Fibroblast of lung (primary cell): ENCODE results near the gene FGF3. TPM values are rescaled to one million over a fixed set of nuclear protein-coding genes. Genes with fewer than 3 reads are reported as not detected.

Experiments
- DNase-seq, 2 donors: peaks; one replicate each; pipeline versions ENCODE4 v3.0.0 to v3.0.0-alpha.2; 2010; ENCODE audit warnings: low read depth in 2 of 2
- H2AFZ ChIP-seq: 2 replicates; pipeline ENCODE4 v1.5.1; 2012; ENCODE audit warnings: low read length, control low read depth, inconsistent platforms
- H3K27ac ChIP-seq: 2 replicates; pipeline ENCODE4 v1.5.1; 2011; ENCODE audit warnings: low read length, control low read depth; ENCODE audit not compliant: insufficient read depth
- H3K27me3 ChIP-seq: 2 replicates; pipeline ENCODE4 v1.5.1; 2011; ENCODE audit warnings: mild to moderate bottlenecking, low read length; ENCODE audit not compliant: control insufficient read depth, insufficient read depth
- H3K36me3 ChIP-seq: 2 replicates; pipeline ENCODE4 v1.5.1; 2011; ENCODE audit warnings: low read length; ENCODE audit not compliant: control insufficient read depth, insufficient read depth
- H3K4me1 ChIP-seq: 2 replicates; pipeline ENCODE4 v1.5.1; 2011; ENCODE audit warnings: low read length; ENCODE audit not compliant: control insufficient read depth, insufficient read depth; ENCODE audit errors: extremely low read depth
- H3K4me2 ChIP-seq: 2 replicates; pipeline ENCODE4 v1.5.1; 2011; ENCODE audit warnings: low read length, control low read depth; ENCODE audit not compliant: insufficient read depth; ENCODE audit errors: extremely low read depth
- H3K4me3 ChIP-seq, 4 experiments: fragments of 200-600 bp in 1 of 4; sonication (generic) in 1 of 4; replicated peaks in 1 of 4; 2 replicates each; pipeline ENCODE4 v1.5.1; 2011 to 2016; ENCODE audit warnings: low read length in 4 of 4, low read depth in 3 of 4, mild to moderate bottlenecking in 3 of 4, control low read depth in 2 of 4, inconsistent platforms in 1 of 4, mixed read lengths in 1 of 4; ENCODE audit not compliant: insufficient read depth in 1 of 4; ENCODE audit errors: control extremely low read depth in 1 of 4
- H3K79me2 ChIP-seq: 2 replicates; pipeline ENCODE4 v1.5.1; 2012; ENCODE audit warnings: mild to moderate bottlenecking, low read length, inconsistent platforms; ENCODE audit not compliant: control insufficient read depth, insufficient read depth
- H3K9ac ChIP-seq: 2 replicates; pipeline ENCODE4 v1.5.1; 2011; ENCODE audit warnings: mild to moderate bottlenecking, low read length, control low read depth; ENCODE audit not compliant: insufficient read depth
- H3K9me3 ChIP-seq: 2 replicates; pipeline ENCODE4 v1.5.1; 2012; ENCODE audit warnings: low read depth, low read length; ENCODE audit not compliant: control insufficient read depth, insufficient read depth
- H4K20me1 ChIP-seq: 2 replicates; pipeline ENCODE4 v1.5.1; 2011; ENCODE audit warnings: low read length; ENCODE audit not compliant: control insufficient read depth, insufficient read depth; ENCODE audit errors: extremely low read depth
- EZH2 ChIP-seq: IDR thresholded peaks from 2 replicates; pipeline ENCODE4 v1.5.1; 2012; ENCODE audit warnings: low read length, control low read depth, mild to moderate bottlenecking; ENCODE audit errors: missing control alignments
- polyA minus RNA-seq: library from RNA; depleted of rRNA, polyadenylated mRNA; stranded (reverse); fragments of >200 nt; gene quantifications from 2 replicates; pipeline ENCODE4 v1.2.3, GENCODE V29; 2011; ENCODE audit warnings: low replicate concordance
- polyA plus RNA-seq, 2 donors: library from polyadenylated mRNA; depleted of rRNA in 1 of 2; stranded (reverse) in 1 of 2; unstranded in 1 of 2; fragments of >200 nt; gene quantifications; 2 replicates each; pipeline ENCODE4 v1.2.1, GENCODE V29; 2011 to 2012; ENCODE audit warnings: missing spikeins in 1 of 2
- total RNA-seq: library from RNA; depleted of rRNA; stranded (reverse); fragments of >200 nt; gene quantifications from 2 replicates; pipeline ENCODE4 v1.2.1, GENCODE V29; 2014
- TF ChIP-seq, protein P1 (sequence below), 2 donors: IDR thresholded peaks in 1 of 2; conservative IDR thresholded peaks in 1 of 2; 1 replicate in 1 of 2; 2 replicates in 1 of 2; pipeline ENCODE4 v1.5.1; 2011 to 2012; ENCODE audit warnings: low read length in 2 of 2, control low read depth in 1 of 2, inconsistent platforms in 1 of 2, low read depth in 1 of 2, mild to moderate bottlenecking in 1 of 2

FGF3 gene
- total RNA-seq (not detected in 2 replicates), polyA plus RNA-seq (not detected in 2 replicates), polyA minus RNA-seq (not detected in 2 replicates)
- not detected in 2 replicates for polyA plus RNA-seq (2012)

DNA sequence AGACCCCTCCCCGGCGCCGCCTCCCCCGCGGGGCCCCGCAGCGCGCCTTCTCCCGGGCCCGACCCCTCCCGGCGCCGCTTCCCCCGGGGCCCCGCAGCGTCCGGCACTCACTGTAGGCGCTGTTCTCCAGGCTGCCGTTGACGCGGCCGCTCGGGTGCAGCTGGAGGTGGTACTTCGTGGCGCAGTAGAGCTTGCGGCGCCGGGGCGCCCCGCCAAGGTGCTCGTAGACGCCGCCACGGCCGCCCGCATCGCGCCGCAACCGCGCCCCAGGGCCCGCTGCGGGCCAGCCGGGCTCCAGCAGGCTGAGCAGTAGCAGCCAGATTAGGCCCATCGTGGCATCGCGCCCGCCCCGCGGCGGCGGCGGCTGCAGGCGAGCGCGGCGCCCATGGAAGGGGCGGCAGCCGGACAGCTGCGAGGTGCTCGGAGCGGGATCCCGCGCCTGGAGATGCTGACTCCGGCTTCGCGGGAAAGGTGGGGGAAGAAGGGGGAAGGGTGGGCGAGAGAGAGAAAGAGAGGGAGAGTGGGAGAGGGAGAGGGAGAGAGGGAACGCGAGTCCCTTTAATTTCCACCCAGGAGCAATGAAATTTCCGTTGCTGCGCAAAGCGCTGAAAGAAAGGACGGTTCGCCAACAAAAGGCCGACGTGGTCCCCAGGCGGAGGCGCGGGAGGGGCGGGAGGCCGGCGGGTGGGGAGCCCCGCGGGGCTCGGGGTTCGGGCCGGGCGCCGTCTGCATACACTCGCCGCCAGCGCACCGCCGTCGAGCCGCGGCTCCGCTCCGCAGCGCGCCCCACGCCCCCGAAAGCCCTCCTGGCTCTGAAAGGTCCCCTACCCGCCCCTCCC lies at the start of gene FGF3:
TSS of gene FGF3 (minus strand) at position 814 of the 839 bp plus-strand sequence. CDS start at position 331, 483 bp downstream.
- no peaks in the 10 kb centered on the region for H4K20me1 ChIP-seq
- H3K4me1 ChIP-seq: no peaks in the 10 kb centered on the region
- no peak within 1 kb of the TSS for H3K4me3 ChIP-seq
- no peak within 1 kb of the TSS for H3K9ac ChIP-seq
- no peaks in the 10 kb centered on the region for H3K79me2 ChIP-seq
- DNase-seq: no peak
- no peak within 1 kb of the TSS for H3K4me2 ChIP-seq
- peak; percentile 22 for TF ChIP-seq EZH2
- TF ChIP-seq, protein P1, sequence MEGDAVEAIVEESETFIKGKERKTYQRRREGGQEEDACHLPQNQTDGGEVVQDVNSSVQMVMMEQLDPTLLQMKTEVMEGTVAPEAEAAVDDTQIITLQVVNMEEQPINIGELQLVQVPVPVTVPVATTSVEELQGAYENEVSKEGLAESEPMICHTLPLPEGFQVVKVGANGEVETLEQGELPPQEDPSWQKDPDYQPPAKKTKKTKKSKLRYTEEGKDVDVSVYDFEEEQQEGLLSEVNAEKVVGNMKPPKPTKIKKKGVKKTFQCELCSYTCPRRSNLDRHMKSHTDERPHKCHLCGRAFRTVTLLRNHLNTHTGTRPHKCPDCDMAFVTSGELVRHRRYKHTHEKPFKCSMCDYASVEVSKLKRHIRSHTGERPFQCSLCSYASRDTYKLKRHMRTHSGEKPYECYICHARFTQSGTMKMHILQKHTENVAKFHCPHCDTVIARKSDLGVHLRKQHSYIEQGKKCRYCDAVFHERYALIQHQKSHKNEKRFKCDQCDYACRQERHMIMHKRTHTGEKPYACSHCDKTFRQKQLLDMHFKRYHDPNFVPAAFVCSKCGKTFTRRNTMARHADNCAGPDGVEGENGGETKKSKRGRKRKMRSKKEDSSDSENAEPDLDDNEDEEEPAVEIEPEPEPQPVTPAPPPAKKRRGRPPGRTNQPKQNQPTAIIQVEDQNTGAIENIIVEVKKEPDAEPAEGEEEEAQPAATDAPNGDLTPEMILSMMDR (conservative IDR thresholded peaks at IDR 0.05 in 1 of 2, IDR thresholded peaks at IDR 0.05 in 1 of 2; ENCODE audit: low read depth in 1 of 2, low read length in 2 of 2): no peak
- H3K36me3 ChIP-seq: no peaks in the 10 kb centered on the region
- H2AFZ ChIP-seq: no peak within 1 kb of the TSS
- H3K9me3 ChIP-seq: no peaks in the 10 kb centered on the region
- H3K27ac ChIP-seq: no peak within 1 kb of the TSS
- peaks cover 43% of the 10 kb centered on the region for H3K27me3 ChIP-seq

DNA sequence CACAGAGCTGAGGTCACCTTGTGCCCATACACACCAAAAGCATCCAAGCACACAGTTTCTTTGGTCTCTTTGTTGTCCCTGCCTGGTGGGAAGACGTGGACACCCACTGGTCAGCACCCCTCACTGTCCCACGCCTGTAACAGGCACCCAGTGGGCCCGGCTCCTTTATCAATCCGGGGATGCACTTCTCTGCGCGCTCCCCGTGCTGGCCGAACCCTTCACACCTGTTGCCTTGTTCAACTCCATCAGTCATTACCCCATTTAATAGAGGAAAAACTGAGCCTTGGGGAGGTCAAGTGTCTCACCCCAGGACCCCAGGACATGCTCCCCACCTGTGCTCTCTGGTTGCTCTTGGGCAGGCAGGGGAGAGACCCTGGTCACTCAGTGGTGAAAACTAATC lies 49.7 kb upstream of the FGF3 start:
- DNase-seq: no peak
- no peak overlapping the region for H3K27ac ChIP-seq
- H3K27me3 ChIP-seq: no peaks in the 10 kb centered on the region
- H3K9ac ChIP-seq: no peak overlapping the region
- no peak overlapping the region for H3K4me2 ChIP-seq
- H3K36me3 ChIP-seq: no peaks in the 10 kb centered on the region
- H2AFZ ChIP-seq: no peak overlapping the region
- H3K79me2 ChIP-seq: no peaks in the 10 kb centered on the region
- no peak for TF ChIP-seq EZH2
- TF ChIP-seq, protein P1 (conservative IDR thresholded peaks at IDR 0.05 in 1 of 2, IDR thresholded peaks at IDR 0.05 in 1 of 2; ENCODE audit: low read depth in 1 of 2, low read length in 2 of 2): no peak
- no peaks in the 10 kb centered on the region for H3K9me3 ChIP-seq
- no peaks in the 10 kb centered on the region for H4K20me1 ChIP-seq
- no peak overlapping the region for H3K4me3 ChIP-seq
- H3K4me1 ChIP-seq: no peaks in the 10 kb centered on the region

DNA sequence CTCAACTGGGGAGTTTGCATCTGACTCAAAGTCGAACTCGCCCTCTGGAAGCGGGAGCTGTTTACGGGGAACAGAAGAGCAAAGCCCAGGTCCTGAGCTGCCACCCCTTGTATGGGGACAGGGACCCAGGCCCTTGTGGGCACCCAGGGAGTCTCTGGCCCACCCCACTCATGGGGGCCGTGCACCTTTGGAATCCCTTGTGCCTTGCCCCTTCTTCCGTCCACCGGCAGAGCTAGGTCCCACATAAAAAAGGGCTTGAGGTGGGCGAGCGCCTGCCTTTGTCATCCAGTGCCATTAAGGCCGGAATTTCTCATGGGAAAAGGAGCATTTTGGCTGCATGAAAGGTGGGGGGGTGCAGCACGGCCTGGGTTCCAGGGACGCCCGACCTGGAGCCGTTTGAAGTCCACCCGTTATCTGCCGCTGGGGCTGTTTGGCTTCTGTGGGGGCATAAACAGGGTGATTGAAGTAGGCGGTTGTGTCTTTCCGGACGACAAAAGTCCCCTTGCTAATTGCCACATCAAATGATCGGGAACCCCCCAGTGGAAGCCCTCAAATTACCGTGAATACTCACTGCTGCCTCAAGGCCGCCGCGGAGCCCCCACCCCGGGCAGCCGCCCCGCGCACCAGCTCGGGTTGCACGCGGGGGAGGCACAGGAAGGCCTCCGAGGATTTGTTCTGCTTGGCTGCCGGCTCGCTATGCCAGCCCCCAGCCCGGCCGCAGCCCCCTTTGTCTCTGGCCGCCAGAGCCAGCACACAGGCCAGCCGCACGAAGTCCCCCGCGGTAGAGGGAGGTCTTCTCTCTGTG lies 49.0 kb upstream of the FGF3 start:
- no peak overlapping the region for H3K9ac ChIP-seq
- no peak overlapping the region for H3K27ac ChIP-seq
- no peaks in the 10 kb centered on the region for H3K36me3 ChIP-seq
- peak in 1 of 2 donors; percentile 15 for DNase-seq
- no peak for TF ChIP-seq EZH2
- TF ChIP-seq, protein P1 (conservative IDR thresholded peaks at IDR 0.05 in 1 of 2, IDR thresholded peaks at IDR 0.05 in 1 of 2; ENCODE audit: low read depth in 1 of 2, low read length in 2 of 2): no peak
- H4K20me1 ChIP-seq: no peaks in the 10 kb centered on the region
- H3K4me1 ChIP-seq: no peaks in the 10 kb centered on the region
- no peaks in the 10 kb centered on the region for H3K79me2 ChIP-seq
- no peaks in the 10 kb centered on the region for H3K9me3 ChIP-seq
- H3K4me2 ChIP-seq: no peak overlapping the region
- H2AFZ ChIP-seq: no peak overlapping the region
- no peak overlapping the region for H3K4me3 ChIP-seq
- H3K27me3 ChIP-seq: no peaks in the 10 kb centered on the region
